ENCODE measurements around the gene DZANK1.

- TF ChIP-seq JUND (IDR thresholded peaks at IDR 0.05): no peak
- TF ChIP-seq CTCF (IDR thresholded peaks at IDR 0.05): no peak
- no peak for TF ChIP-seq TAF1 (IDR thresholded peaks at IDR 0.05; ENCODE audit: borderline replicate concordance, low read depth, low read length)
- TF ChIP-seq USF2 (IDR thresholded peaks at IDR 0.05; ENCODE audit: borderline replicate concordance, low read depth, low read length): no peak
- TF ChIP-seq RXRA (IDR thresholded peaks at IDR 0.05; ENCODE audit: borderline replicate concordance, low read depth): no peak
- TF ChIP-seq MAX (IDR thresholded peaks at IDR 0.05; ENCODE audit: low read depth): no peak
- no peak for TF ChIP-seq EP300 (IDR thresholded peaks at IDR 0.05; ENCODE audit: borderline replicate concordance in 1 of 2, low read depth in 1 of 2, low read length in 1 of 2)
- TF ChIP-seq REST (IDR thresholded peaks at IDR 0.05; ENCODE audit: low read depth, low read length): no peak
- no peak for TF ChIP-seq SIN3A (IDR thresholded peaks at IDR 0.05; ENCODE audit: borderline replicate concordance, low read depth, low read length)
- no peak for TF ChIP-seq GABPA (IDR thresholded peaks at IDR 0.05; ENCODE audit: low read depth)
- no peak for TF ChIP-seq MXI1 (IDR thresholded peaks at IDR 0.05; ENCODE audit: low read depth, low read length)
- TF ChIP-seq TEAD4 (IDR thresholded peaks at IDR 0.05; ENCODE audit: borderline replicate concordance, insufficient read depth): no peak
- TF ChIP-seq NRF1 (IDR thresholded peaks at IDR 0.05; ENCODE audit: low read depth, low read length): no peak
These were observed 102.1 kb downstream of the DZANK1 start for GRCh38 chr20:18364768-18365167.

Data from SK-N-SH (cell line).